Measurements from ENCODE around the gene ITPR2. TPM values are rescaled to one million over a fixed set of nuclear protein-coding genes. Genes with fewer than 3 reads are reported as not detected.
"Not testable (repeated sequence)": the region's sequence is repeated elsewhere in the genome, so short reads cannot be mapped to it uniquely, and the experiment has no call there.

Gene ITPR2
- total RNA-seq, 1 experiment from 2014 or later = 6.5 TPM

DNA sequence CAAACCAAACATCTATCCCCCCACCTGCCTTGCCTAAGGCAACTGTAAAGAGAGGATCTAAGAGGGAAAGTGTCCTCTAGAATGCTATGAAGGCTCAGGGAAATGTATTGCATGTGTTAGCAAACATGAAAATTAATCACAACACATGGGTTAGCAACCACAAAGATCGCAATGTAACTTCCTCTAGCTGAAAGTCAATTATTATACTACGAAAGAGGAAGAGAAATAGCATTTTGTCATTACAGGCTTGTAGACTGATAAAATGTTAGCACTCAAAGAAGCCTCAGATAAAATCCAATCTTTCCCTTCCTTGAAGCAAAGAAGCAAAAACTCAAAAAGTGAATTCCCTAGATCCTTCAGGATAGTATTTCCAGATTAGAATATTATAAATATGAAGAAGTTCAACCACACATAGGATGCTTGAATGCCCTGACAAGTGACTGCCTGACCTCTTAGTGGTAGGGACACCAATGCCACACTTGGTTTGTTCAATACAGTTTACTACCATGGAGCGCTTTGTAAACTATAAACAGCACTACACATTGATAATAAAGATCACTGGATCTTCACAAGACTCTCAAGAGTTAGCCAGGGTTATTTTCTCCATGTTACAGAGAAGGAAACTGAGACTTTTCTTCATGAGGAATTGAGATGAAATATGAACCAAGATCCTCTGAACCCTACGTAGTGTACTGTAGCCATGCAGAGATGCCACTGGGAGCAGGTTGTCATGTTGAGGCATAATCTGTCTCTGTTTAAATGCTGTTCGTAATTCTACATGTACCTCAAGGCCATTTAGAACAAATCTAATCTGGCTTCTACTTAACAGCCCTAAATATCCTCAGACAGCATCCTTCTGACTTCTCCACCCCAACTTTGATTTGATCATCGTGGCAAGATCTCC is 100.7 kb downstream of the ITPR2 start:
- DNase-seq (ENCODE audit: low spot score) = no peak

DNA sequence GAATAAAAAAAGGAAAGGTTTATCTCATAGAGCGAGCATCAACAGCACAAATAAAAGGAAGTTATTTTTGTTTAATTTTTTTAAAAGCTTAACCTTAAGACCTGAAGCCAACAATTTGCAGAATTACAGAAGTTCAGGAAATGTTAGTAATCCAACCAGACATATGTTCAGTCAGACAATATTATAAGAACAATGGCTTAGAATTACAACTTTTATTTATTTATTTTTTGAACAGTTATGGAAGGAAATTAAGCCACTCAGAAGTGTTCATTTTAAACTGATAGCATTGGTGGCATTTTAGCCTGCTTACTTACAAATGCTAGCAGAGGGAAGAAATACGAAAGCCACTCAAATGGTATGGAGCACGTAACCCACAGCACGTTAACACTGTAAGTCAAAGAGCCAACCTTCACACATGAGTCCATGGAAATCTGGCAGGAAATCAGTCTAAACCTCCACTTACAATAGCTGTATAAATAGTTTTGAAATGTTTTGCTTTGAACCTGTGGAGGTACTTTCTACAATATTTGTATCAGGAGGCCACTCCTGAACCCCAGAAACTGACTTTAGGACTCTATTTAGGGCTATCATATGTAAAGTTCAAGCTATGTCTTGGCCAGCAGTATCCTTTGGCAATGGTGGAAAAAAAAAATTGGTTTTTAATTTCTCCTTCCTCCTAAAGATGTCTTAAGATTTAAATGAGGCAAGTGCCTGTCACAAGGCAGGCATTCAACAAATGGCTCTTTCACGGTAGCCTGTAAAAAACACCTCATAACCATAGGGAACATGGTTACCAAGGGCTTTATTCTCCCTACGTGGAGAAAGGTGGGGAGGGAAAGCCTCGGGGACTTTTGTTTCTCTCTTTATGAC is 102.3 kb downstream of the ITPR2 start:
- no peak for DNase-seq (ENCODE audit: low spot score)

DNA sequence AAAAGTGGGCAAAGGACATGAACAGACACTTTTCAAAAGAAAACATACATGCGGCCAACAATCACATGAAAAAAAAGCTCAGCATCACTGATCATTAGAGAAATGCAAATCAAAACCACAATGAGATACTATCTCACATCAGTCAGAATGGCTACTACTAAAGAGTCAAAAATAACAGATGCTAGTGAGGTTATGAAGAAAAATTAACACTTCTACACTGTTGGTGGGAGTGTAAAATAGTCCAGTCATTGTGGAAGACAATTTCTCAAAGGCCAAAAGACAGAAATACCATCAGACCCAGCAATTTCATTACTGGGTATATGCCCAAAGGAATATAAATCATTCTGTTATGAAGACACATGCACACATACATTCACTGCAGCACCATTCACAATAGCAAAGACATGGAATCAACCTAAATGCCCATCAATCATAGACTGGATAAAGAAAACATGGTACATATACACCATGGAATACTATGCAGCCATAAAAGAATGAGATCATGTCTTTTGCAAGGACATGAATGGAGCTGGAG is 103.8 kb downstream of the ITPR2 start:
- DNase-seq (ENCODE audit: low spot score) = not testable (repeated sequence)

DNA sequence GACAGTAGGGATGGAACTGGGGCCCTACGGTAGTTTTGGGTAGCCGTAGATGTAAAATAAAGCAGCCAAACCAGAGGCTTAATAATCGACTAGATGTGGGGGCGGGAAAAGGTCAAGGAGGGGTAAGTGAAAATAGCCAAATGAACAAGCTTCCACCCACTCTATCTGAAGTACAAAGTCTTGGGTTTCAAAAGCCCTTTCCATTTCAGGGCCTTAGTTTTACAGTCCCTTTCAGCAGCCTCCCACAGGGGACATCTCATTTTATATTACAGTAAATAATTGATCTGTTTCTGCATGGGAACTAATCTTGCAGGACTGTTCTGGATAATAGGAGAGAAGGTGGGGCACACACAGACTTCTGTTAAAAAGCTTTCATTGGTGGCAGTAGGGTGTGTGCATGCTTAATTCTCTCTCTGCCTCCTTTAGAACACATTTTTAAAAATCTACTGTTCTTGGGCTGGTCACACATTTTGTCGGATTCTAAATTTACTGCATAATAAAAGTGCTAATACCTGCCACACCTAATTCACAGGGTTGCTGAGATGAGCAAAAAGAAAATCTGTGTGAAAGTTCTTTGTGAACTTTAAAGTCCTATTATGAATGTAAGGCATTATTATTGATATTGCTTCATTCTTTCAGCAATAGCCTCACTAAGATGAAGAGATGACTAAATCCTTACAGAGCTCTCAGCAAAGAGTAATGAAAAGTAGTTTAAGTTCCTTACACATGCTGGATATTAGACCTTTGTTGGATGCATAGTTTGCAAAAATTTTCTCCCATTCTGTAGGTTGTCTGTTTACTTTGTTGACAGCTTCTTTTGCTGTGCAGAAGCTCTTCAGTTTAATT is 104.6 kb downstream of the ITPR2 start:
- no peak for DNase-seq (ENCODE audit: low spot score)

DNA sequence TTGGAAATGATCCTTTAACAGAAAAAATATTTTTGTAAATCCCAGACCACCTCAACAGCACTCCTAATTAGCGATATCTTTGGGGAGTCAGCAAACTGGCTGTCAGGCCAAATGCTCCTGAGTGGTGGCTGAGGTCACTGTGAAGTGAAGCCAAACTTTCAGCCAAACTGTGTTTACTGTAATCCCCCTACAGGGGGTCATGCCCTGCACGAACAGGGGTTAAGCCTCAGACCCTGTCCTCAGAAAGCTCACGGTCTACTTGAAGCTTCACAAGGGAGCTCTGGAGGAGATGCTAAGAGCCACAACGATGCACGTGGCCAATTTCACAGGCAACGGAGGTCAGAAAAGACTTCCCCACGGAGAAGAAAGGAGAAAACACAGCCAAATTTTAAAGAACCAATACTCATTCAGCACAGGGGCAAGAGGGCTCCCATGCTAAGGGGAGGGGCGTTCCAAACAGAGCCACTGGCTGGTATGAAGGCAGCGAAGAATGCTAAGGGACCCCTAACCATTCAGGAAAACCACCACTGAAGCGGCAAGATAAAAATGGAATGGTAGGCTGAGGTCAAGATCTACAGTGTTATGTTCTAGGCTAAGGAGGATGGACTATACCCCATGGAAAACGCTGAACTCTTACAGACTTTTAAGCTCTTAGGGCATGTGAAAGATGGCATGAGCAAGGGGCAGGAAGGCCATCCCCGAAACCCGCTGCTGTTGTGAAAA is 105.4 kb downstream of the ITPR2 start:
- DNase-seq (ENCODE audit: low spot score) = no peak

DNA sequence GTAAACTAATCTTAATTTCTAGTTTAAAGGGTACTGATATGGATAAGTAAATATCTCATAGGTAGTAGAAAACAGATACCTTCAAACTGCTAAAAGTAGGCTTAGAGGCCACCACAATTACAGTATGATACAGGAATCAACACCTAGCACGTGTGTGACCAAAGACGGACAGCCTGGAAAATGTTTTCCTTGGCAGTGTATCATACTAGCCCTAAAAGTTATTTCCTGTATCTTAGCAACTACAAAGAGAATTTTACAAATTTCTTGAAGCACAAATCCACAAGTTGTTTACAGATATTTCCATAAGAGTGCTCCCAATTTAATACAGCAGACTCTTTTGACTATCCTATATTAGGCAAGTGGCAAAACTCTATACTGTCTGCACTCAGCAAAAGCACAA is 106.0 kb downstream of the ITPR2 start:
- no peak for DNase-seq (ENCODE audit: low spot score)

DNA sequence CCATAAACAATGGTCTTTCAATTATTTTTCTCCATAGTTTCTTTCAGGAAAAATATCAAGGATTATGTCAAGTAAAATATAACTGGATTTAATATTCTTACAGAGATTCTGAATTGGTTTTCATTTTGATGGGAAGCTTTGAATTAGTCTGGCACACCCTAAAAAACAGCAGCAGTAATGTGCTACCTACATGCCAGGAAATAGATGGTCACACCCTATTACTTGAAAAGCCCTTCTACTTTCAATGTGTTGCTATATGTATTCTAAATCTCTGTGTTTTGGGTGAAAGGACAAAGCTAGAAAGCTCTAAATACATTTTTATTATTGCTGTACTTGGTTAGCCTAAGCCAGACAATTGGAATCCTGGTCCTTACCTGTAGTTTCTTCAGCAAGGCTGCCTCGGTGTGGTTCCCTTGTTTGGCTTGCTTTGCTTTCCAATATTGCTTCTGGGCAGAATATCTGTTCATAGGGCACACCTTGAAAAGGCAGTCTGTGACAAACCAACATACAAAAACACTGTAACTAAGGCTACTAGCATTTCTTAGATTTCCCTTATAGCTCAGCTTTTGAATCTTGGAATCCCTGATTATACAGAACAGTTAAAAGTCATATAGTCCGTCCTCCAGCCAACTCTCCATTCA is 107.6 kb downstream of the ITPR2 start:
- DNase-seq (ENCODE audit: low spot score) = no peak

DNA sequence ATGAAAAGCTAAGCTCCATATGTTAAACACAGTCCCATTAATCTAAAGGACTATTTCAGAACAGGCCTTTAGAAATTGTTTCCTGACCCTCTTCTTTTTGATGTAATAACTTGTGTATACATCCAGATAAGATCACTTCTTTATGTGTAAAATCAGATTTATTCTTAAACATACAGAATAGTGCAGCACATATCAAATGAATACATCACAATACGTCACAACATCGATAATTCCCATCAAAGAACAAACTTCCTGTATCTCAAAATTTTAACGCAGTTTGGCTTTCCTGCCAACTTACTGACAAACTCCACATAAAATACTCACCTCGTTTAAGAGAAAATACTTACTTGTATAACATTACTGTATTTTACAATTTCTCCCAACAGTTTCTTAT is 108.7 kb downstream of the ITPR2 start:
- no peak for DNase-seq (ENCODE audit: low spot score)

DNA sequence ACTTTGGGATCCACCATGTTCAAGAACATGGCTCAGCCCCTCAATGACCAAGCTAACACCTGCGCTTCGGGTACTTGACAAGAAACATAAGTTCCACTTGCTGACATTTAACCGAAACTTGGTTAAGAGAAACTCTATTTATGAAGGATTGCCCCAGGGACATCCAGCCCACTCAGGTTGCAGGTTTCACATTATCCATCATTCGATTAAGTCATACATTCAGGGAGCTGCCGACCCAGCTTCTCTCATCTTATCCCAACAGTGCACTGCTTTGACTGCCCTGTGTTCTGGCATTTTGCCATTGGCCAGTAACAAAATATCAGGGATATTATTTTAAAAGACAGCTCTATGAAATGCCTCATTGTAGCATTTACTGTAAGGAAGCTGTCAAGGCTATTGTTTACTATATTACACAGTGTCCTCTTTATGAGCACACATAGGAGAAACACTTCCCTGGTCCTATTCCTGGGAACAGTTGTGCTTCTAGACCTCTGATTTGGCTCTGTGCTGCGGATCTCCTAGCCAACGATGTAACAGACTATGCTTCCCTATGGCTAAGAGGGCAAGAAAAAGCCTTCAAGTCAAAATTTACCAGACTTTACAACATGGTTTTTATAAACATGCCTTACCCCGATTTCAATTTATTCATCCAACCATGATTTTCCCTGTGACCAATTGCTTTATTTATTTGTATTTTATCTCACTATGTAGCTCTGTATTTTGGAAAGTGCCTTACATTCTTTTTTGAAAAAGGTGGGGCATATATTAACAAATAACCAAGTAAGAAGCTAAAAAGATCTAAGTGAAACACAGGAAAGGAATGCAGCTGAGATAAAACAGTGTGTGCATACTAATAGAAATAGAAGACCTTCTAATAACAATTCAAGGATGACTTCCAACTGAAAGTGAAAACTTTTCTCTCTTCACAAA is 109.3 kb downstream of the ITPR2 start:
- peak; percentile 28 for DNase-seq (ENCODE audit: low spot score)

DNA sequence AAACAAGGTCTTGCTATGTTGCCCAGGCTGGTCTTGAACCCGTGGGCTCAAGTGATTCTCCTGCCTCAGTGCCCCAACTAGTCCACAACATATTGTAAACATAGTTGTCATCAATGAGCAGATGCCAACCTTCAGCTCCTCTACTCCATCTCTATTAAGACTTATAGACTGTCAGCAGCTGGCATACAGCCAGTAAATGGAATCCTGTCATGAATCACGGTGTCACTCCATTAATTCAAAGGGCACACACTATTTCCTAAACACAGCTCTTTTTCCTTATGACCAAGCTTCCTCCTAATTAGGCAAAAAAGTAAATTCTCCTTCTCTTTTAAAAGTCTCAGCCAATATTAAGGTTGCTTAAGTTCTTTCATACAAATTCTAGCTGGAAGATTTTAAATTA is 111.2 kb downstream of the ITPR2 start:
- DNase-seq (ENCODE audit: low spot score) = no peak

DNA sequence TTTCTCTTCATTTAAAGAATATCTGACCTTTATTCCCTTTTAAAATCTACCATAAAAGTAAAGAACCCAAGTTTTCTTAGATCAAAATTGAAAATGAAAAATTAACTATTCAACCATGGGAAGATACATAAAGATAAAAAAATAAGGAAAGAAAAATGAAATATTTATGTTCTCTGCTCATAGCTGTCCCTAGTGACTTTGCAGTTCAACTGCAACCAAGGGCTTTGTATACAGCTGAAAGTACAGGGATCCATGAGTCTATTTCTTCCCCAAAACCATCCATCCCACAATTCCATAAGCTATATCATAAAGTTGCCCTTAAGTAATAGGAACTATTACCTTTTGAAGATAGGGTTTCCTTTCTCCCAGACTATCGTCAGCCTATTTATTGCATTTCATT is 113.1 kb downstream of the ITPR2 start:
- DNase-seq (ENCODE audit: low spot score) = no peak

DNA sequence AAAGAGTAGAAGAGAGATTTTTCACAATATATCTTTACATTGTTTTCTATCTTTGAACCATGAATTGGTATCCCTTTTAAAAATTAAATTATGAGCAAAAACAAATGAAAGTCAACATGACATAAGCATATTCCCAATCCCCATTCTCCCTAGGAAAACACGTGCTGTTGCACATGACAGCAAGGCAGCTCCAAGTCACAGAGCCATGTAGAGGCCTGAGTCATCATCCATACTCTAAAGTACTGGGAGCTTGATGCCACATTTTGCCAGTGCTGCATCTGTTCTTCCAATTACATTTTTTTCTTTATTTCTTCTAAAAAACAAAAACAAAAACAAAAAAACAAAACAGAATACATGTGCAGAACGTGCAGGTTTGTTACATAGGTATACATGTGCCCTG is 115.2 kb downstream of the ITPR2 start:
- no peak for DNase-seq (ENCODE audit: low spot score)

DNA sequence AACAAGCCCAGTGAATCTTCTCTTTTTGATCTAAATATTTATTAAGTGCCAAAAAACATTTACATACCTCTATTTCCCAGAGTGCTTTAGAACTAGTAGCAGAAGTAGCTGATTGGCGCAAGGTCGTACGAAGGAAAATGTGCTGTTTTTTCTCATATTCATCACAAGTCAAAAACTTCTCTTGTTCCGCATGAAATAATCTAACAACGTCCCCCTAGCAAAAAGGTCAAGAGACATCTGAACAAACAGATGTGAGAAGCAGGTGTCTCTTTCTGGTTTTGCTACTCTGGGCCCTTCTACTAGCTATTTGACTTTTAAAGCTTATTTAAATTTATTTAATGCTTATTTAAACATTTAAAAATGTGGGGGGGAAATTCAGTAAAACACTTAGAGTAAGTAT is 117.8 kb downstream of the ITPR2 start:
- DNase-seq (ENCODE audit: low spot score) = no peak

DNA sequence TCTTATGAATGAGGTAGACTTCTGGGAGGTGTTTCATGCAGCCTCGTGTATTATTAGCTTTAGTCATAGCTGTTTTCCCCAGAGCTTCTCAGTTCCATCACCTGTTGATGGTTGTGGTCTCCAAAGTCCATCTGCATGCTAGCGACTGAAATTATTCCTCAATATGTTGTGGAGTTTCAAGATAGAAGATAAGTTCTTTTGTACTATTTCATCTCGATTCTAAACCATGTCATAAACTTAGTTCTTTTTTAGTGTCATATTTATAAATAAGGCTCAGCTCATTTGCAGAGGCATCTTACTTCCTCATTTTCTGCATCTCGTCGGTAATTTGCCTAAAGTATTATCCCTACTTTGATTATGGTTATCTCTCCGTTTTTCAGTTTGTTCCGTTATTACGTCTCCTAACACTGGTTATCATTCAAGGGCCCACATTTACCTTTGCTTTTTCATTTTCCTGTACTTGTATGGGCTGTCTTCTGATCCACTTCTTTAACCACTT is 119.1 kb downstream of the ITPR2 start:
- no peak for DNase-seq (ENCODE audit: low spot score)

DNA sequence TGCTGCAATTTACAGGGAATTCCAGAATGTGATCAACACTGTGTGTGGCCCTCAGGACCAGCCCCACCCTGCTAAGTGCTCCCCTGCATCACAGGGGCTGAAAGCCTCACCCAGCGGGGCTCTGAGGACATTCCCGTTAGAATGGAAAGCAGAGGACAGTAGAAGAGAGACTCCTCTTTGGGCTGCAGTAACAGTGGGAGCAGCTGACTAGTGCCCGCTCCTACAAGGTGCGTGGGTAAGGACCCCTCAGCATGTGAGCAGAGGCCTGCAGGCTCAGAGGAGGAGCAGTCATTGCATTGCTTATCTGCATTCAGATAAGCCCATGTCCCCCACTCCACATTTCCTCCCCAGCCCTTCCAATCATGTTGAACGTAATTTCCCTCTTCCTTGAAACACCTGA is 120.1 kb downstream of the ITPR2 start:
- no peak for DNase-seq (ENCODE audit: low spot score)

DNA sequence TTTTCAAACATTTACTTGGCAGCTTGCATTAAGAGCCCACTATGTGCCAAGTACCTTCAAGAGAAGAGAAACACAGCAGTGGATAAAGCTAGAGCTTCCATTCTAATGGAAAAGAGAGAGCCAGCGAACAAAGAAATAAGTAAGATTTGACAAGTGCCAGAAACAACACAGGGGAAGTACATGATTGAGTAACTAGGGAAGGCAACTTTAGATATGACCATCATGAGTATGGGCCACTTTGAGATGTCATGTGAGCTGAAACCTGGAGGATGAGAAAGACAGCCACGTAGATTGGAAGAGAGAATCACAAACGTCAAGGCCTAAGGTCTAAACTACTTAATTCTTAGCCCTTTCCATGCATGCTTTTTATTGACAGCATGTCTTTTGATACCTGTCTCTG is 121.4 kb downstream of the ITPR2 start:
- DNase-seq (ENCODE audit: low spot score) = no peak

DNA sequence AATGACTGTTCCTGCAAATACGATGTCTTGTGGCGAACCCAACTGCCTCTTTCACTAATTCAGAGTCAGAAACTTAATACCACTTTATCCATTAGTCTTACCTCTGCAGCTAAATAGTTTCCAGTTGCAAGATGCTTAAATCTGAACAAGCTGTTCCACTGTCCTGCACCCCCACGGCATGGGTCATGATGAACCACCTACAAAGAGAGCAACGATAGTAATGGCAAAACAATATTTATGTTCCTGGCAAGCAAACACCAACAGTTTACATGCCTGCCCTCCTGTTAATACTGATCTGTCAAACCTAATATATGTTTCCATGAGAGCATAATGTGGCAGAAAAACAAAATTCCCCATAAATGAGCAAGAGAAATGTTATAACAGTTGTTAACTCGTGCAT is 121.9 kb downstream of the ITPR2 start:
- no peak for DNase-seq (ENCODE audit: low spot score)

DNA sequence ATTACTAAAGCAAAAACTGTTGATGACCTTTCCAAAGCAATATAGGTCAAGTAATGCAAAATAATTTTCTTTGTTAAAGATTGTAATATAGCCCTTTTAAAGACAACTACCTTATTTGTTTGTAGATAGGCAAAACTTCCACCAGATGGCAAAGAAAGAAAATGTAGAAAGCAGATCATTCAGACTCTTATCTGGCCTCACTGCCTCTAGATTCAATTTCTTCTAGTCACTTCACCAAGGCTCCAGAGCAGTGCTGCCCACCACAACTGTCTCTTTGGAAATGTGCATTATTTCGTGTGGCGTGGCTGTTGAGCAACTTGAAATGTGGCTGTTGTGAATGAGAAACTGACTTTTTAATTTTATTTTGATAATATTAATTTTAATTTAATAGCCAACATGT is 127.1 kb downstream of the ITPR2 start:
- DNase-seq (ENCODE audit: low spot score) = no peak
